Stimulated activated naive CD8-positive, alpha-beta T cell treated with anti-CD3 and anti-CD28 coated beads, Interleukin-15, Interleukin-2, amounts not matched to agents 100 ng/mL and 50 ng/mL, for 24 hours (primary cell): Measurements from ENCODE around the gene JPH2.
A peak's percentile ranks its signal among the peaks of the same experiment; 100 is the strongest.
"Not testable (repeated sequence)": the region's sequence is repeated elsewhere in the genome, so short reads cannot be mapped to it uniquely, and the experiment has no call there.

ENCODE experiments used
- H3K27ac Mint-ChIP-seq: one replicate; pipeline ENCODE4 v1.8.0; 2021; ENCODE audit warnings: mild to moderate bottlenecking, mixed read lengths
- H3K27me3 Mint-ChIP-seq: one replicate; pipeline ENCODE4 v1.8.0; 2021; ENCODE audit warnings: mixed read lengths
- H3K36me3 Mint-ChIP-seq: one replicate; pipeline ENCODE4 v1.8.0; 2021; ENCODE audit warnings: low read depth, mixed read lengths
- H3K4me1 Mint-ChIP-seq: one replicate; pipeline ENCODE4 v1.8.0; 2021; ENCODE audit warnings: low read depth, mixed read lengths
- H3K4me3 Mint-ChIP-seq: one replicate; pipeline ENCODE4 v1.8.0; 2021; ENCODE audit warnings: mild to moderate bottlenecking, mixed read lengths
- H3K9me3 Mint-ChIP-seq: one replicate; pipeline ENCODE4 v1.8.0; 2021; ENCODE audit warnings: mixed read lengths

The JPH2 gene

DNA sequence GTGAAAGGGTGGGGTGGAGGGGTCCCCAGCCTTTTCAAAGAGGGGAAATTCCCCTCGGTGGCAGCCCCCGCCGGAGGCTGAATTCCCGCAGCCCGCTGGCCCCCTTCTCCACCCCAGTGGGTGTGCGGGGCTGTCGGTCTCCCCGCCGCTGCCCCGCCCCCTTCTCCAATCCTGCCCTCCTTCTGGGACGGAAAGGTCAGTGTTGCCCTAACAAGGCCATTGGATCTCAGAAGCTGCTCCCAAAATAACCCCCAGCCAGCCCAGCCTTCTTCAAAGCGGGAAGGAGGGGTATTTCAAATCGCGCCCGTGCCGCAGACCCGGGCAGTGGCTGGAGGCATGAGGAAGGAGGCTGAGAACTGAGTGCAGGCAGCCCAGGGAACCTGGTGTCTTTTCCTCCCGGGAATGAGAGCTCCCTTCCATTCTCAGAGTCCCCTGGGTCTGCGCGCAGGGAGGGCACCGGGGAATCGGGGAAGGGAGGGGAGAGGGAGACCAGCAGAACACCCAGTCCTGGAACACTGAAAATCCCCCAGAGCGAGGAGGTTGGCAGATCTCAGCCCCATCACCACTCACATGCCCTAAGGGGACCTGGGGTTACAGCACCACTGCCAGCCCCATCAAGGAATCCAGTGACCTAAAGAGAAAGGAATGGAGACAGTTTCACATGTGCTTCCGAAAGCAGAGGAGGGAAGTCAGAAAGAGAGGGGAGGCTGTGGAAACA is at the start of gene JPH2:
JPH2 (minus strand) TSS at position 135 of the 718 bp plus-strand sequence. CDS start 483 bp downstream, outside the sequence.
- H3K27me3 Mint-ChIP-seq, result peaks cover 52% of the 10 kb centered on the region
- peaks cover 9% of the 10 kb centered on the region for H3K4me1 Mint-ChIP-seq
- no peaks in the 10 kb centered on the region for H3K36me3 Mint-ChIP-seq
- H3K4me3 Mint-ChIP-seq, result peak within 1 kb of the TSS; percentile 47
- H3K27ac Mint-ChIP-seq, result no peak within 1 kb of the TSS
- H3K9me3 Mint-ChIP-seq, result no peaks in the 10 kb centered on the region

DNA sequence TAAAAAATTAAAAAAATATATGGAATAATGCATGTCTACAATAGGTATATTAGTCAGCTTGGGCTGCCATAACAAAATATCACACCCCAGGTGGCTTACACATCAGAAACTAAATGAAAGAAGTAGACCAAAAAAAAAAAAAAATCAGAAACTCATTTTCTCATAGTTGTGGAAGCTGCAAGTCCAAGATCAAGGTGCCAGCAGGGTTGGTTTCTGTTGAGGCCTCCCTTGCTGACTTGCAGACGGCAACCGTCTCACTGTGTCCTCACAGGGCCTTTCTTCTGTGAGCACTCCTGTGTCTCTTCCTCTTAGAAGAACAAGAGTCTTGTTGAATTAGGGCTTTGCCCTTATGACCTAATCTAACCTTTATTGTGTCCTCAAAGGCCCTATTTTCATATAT is 48.7 kb upstream of the JPH2 start:
- H3K27me3 Mint-ChIP-seq, result no peaks in the 10 kb centered on the region
- H3K36me3 Mint-ChIP-seq, result no peaks in the 10 kb centered on the region
- no peak overlapping the region for H3K27ac Mint-ChIP-seq
- peaks cover 7% of the 10 kb centered on the region for H3K4me1 Mint-ChIP-seq
- H3K9me3 Mint-ChIP-seq, result no peaks in the 10 kb centered on the region
- H3K4me3 Mint-ChIP-seq, result no peak overlapping the region

DNA sequence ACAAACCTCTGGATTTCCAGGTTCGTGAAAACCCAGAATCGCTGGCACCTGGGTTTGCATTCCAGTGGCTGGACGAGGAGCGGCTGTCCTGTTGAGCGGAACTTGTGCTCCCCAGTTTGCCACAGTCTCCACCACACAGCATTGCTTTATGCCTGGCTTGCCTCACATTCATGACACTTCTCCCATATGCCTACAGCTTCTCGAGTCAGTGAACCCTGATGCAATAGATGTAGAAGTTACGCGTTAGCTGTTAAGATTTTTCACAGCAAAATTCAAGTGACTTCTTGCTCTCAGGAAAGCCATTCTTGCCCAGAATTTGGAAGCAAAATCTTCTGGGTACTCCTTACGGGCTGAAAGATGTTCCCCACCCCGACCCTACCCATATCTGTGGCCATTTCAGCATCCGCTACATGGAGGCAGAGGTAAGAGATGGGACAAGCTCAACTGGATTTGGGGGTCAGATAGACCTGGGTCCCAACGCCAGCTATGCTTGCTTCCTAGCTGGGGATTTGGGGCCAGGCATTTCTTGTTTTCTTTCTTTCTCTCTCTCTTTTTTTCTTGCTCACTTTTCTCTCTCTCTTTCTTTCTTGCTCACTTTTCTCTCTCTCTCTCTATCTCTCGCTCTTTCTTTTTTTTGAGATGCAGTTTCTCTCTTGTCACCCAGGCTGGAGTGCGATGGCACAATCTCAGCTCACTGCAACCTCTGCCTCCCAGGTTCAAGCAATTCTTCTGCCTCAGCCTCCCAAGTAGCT is 47.8 kb upstream of the JPH2 start:
- H3K9me3 Mint-ChIP-seq, result no peaks in the 10 kb centered on the region
- no peaks in the 10 kb centered on the region for H3K27me3 Mint-ChIP-seq
- no peak overlapping the region for H3K27ac Mint-ChIP-seq
- no peaks in the 10 kb centered on the region for H3K36me3 Mint-ChIP-seq
- H3K4me1 Mint-ChIP-seq, result peaks cover 7% of the 10 kb centered on the region
- no peak overlapping the region for H3K4me3 Mint-ChIP-seq

DNA sequence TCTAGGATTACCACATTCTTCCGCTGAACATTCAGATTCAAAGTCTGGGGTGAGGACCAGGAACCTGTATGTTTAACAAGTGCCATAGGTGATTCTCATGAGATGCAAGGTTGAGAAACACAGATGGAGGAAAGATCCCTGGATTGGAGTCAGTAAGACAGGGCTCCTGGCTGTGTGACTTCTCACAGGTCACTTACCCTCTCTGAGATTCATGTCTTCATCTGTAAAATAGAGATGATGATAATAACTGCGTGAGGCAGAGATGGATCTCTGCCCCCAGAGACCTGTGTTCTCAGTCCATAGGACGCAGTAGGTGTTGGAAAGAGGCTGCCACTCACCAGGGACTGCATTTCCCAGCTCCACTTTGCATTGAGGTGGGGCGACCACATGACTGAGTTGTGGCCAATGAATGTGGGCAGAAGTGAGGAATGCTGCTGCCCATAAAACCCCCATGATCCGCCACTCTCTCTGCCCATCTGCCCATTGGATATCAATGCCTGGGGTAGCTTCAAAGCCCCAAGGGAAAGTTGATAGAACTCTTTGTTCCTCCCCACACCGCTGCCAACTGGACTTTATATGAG is 46.5 kb upstream of the JPH2 start:
- no peak overlapping the region for H3K4me3 Mint-ChIP-seq
- no peaks in the 10 kb centered on the region for H3K9me3 Mint-ChIP-seq
- H3K4me1 Mint-ChIP-seq, result peaks cover 7% of the 10 kb centered on the region
- no peaks in the 10 kb centered on the region for H3K27me3 Mint-ChIP-seq
- no peak overlapping the region for H3K27ac Mint-ChIP-seq
- H3K36me3 Mint-ChIP-seq, result no peaks in the 10 kb centered on the region

DNA sequence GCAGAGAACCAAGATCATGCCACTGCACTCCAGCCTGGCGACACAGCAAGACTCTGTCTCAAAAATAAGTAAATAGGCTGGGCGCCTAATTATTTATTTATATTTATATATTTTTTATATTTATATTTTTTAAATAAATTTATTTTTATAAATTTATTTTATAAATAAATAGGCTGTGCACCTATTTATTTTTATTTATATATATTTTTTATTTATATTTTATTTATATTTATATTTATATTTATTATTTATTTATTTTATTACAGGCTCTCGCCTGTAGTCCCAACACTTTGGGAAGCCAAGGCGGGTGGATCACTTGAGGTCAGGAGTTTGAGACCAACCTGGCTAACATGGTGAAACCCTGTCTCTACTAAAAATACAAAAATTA is 45.5 kb upstream of the JPH2 start:
- H3K4me1 Mint-ChIP-seq, H3K9me3 Mint-ChIP-seq, H3K27ac Mint-ChIP-seq, H3K27me3 Mint-ChIP-seq, H3K36me3 Mint-ChIP-seq, H3K4me3 Mint-ChIP-seq: not testable (repeated sequence)

DNA sequence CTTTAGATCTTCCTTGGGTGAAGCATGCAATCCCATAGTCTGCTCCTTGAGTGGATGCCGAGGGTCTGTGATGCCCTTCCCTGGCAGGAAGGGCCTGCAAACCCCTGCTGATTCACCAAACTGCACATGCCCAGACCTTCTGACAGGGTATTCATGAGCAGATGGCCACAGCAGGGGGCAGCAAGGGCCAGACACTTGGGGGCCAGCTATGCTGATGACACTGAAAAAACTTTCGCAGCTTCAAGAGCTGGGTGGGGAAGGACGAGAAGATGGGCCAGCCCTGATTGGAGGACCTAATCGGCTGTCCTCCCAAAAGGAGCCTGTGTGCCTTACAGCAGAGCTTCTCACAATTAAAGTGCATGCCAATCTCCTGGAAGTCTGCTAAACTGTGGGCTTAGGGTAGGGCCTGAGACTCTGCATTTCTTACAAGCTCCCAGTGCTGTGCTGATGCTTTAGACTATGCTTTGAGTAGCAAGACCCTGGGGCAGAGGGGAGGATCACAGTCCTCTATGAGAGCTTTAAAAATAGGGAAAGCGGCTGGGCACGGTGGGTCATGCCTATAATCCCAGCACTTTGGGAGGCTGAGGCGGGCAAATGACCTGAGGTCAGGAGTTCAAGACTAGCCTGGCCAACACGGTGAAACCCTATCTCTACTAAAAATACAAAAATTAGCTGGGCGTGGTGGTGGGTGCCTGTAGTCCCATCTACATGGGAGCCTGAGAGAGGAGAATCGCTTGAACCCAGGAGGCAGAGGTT is 44.9 kb upstream of the JPH2 start:
- Mint-ChIP-seq H3K27ac (no peak overlapping the region), H3K36me3 (no peaks in the 10 kb centered on the region), H3K4me3 (no peak overlapping the region)

DNA sequence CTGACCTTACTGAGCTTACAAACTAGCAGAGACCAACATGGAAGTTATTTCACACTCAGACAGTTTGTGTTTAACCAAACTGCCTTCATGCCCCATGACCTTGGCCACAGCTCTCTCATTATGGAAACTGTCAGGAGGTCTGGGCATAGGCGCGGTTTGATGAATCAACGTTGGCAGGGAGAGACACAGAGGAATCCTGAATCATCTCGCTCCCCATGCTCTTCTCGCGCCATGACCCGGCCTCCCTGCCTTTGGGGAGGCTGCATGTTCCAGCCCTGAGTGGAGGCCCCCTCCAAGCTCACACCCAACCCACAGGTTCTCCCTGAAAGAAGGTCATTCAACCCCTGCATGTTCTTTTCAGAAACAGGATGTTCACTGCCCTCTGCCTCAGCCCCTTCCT is 44.2 kb upstream of the JPH2 start:
- H3K27me3 Mint-ChIP-seq, result no peaks in the 10 kb centered on the region
- H3K4me3 Mint-ChIP-seq, result no peak overlapping the region
- no peaks in the 10 kb centered on the region for H3K9me3 Mint-ChIP-seq
- no peak overlapping the region for H3K27ac Mint-ChIP-seq
- H3K4me1 Mint-ChIP-seq, result peaks cover 7% of the 10 kb centered on the region
- no peaks in the 10 kb centered on the region for H3K36me3 Mint-ChIP-seq

More for the DNA sequence above, 44.9 kb upstream of the JPH2 start:
- H3K27me3 Mint-ChIP-seq, result no peaks in the 10 kb centered on the region
- peaks cover 7% of the 10 kb centered on the region for H3K4me1 Mint-ChIP-seq
- H3K9me3 Mint-ChIP-seq, result no peaks in the 10 kb centered on the region

DNA sequence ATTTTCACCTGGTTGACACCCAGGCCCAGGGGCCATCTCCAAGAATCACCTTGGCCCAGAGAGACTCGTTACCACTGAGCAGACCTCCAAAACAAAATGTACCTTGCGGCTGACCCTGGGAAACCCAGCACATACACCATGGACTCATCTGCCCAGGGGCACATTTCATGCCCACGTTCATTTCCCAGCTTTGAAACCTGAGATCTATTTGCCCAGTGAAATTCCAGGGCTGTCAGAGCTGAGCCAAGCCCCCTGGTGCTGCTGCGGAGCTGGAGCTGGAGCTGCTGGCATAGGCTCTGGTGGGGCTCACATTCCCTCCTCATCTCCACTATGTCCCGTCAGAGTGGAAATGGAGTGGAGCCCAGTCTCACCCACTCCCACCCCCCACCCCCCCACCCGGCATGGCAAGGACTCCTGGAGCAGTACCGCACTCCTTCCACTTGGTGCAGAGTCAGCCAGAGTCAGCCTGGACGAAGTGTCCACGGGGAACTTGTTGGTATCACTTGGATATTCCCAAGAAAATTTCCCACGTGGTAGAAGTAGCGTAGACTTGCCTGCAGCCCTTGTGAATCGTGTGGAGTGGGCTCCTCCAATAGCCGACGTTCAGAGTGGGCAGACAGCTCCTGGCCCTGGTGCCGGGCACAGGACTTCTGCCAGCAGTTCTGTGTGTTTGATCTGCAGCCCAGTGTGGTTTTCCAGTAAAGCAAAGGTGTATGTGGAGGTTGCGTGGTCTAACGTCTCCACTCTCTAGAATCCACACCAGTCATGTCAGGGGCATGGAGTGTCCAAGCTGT is 41.7 kb upstream of the JPH2 start:
- Mint-ChIP-seq H3K4me1 (peaks cover 7% of the 10 kb centered on the region), H3K9me3 (no peaks in the 10 kb centered on the region), H3K36me3 (no peaks in the 10 kb centered on the region), H3K27ac (no peak overlapping the region), H3K27me3 (no peaks in the 10 kb centered on the region), H3K4me3 (no peak overlapping the region)

DNA sequence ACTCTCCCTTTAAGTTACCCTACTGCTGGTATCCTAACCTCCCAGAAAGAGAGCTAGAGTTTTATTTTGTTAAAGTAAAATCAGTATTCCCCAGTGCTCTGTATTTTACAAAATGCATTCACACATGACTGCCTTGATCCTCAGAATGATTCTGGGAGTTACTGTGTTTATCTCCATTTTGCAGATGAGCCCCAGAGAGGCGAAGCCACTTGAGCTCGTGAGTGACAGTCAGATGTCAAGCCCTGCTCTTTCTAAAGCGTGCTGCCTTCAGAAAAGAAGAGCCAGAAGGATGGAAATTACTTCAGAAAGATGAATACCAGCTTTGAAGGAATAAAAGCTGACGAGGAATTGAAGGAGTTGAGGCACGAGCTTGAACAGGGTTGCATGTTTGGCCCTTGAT is 37.6 kb upstream of the JPH2 start:
- Mint-ChIP-seq H3K36me3 (no peaks in the 10 kb centered on the region), H3K27ac (no peak overlapping the region), H3K9me3 (no peaks in the 10 kb centered on the region), H3K27me3 (no peaks in the 10 kb centered on the region), H3K4me3 (no peak overlapping the region), H3K4me1 (peaks cover 10% of the 10 kb centered on the region)

DNA sequence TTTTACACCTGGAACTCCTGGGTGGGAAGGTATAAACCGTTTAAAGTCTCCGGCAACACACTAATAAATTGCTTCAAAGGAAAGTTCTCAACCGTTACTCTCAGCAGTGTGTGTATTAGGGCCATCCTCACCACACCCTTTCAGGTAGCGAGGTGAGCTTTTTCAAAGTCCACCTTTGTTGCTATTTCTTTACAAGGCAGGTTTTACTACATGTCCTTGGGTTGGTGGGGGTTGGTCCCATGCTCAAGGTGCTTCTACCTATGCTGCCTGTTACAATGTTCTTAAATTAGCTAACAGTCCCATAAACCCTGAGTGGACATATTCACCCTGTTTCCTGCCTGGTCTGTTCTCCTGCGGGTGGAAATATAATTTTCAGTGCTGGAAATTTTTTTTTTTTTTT is 36.7 kb upstream of the JPH2 start:
- Mint-ChIP-seq H3K27ac (no peak overlapping the region), H3K36me3 (no peaks in the 10 kb centered on the region), H3K9me3 (no peaks in the 10 kb centered on the region), H3K4me1 (peaks cover 19% of the 10 kb centered on the region), H3K27me3 (no peaks in the 10 kb centered on the region), H3K4me3 (no peak overlapping the region)

DNA sequence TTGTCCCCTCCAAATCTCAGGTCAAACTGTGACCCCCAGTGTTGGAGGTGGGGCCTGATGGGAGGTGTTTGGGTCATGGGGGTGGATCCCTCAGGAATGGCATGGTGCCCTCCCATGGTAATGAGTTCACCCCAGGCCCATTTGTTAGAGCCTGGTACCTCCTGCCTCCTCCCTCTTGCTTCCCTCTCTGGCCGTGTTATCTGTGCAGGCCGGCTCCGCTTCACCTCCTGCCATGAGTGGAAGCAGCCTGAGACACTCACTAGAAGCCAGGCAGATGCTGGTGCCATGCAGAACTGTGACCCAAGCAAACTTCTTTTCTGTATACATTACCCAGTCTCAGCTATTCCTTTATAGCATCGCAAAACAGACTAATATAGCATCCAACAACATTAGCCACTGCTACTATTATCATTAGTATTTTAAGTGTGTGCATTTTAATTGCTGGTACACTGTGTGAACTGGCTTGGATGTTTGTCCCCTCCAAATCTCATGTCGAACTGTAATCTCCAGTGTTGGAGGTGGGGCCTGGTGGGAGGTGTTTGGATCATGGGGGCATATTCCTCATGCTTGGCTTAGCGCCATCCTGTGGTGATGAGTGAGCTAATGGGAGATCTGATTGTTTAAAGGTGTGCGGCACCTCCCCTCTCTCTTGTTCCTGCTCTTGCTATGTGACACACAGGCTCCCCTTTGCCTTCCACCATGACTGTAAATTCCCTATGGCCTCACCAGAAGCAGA is 35.8 kb upstream of the JPH2 start:
- H3K4me3 Mint-ChIP-seq, result no peak overlapping the region
- no peak overlapping the region for H3K27ac Mint-ChIP-seq
- H3K4me1 Mint-ChIP-seq, result peaks cover 28% of the 10 kb centered on the region
- no peaks in the 10 kb centered on the region for H3K36me3 Mint-ChIP-seq
- H3K27me3 Mint-ChIP-seq, result no peaks in the 10 kb centered on the region
- no peaks in the 10 kb centered on the region for H3K9me3 Mint-ChIP-seq

DNA sequence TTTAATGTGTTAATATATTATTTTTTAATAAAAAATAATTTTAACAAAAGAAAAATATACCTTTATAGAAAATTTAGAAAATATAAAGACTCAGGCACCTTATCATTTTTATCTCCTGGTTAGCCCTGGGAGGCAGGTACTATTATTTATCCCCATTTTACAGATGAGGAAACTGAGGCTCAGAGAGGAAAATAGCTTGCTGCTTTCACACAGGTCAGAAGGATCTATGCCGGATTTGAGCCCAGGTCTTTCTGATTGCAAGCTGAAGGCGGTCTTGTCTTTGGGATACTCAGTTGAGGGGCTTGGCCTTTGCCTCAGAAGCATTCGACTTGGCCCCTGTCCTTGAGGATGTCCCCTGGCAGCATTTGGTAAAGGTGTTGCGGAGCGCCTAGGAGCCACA is 35.0 kb upstream of the JPH2 start:
- H3K27ac Mint-ChIP-seq, result no peak overlapping the region
- no peak overlapping the region for H3K4me3 Mint-ChIP-seq
- H3K4me1 Mint-ChIP-seq, result peaks cover 36% of the 10 kb centered on the region
- no peaks in the 10 kb centered on the region for H3K9me3 Mint-ChIP-seq
- no peaks in the 10 kb centered on the region for H3K36me3 Mint-ChIP-seq
- H3K27me3 Mint-ChIP-seq, result no peaks in the 10 kb centered on the region

DNA sequence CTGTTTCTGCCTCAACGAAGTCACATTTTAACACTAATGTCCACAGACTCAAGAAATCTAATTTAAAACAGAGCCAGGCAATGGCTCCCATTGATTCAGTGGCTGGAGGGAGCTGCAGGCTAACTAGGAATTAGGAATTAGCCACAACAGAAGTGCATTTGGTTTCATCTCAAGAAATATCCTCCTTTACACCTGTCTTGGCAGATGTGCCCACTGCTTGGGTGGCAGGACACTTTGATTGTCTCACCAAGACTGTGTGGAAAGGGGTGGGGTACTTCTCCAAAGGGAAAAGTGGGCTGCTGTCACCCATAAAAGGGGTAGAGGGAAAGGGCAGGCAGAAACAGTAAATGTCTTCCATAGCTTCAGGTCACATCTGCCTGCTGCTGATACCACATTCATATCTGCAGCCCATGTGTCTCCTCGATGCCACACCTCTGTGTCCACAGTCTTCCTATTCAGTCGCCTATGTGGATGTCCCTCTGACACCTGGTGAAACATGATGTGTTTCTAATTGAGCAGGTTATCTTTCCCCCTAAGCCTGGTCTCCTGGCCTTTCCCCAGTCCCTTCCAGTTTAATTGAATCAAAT is 34.5 kb upstream of the JPH2 start:
- Mint-ChIP-seq H3K36me3 (no peaks in the 10 kb centered on the region), H3K4me3 (no peak overlapping the region), H3K9me3 (no peaks in the 10 kb centered on the region), H3K27me3 (no peaks in the 10 kb centered on the region), H3K4me1 (peaks cover 42% of the 10 kb centered on the region), H3K27ac (no peak overlapping the region)
